ENCODE measurements around the gene YRDC. TPM values are rescaled to one million over a fixed set of nuclear protein-coding genes. Genes with fewer than 3 reads are reported as not detected.
A peak's percentile ranks its signal among the peaks of the same experiment; 100 is the strongest.

The YRDC gene
- 30.6 and 39.5 TPM in 2 replicates for total RNA-seq (2014; rRNA removed; shearing (Covaris generic))

DNA sequence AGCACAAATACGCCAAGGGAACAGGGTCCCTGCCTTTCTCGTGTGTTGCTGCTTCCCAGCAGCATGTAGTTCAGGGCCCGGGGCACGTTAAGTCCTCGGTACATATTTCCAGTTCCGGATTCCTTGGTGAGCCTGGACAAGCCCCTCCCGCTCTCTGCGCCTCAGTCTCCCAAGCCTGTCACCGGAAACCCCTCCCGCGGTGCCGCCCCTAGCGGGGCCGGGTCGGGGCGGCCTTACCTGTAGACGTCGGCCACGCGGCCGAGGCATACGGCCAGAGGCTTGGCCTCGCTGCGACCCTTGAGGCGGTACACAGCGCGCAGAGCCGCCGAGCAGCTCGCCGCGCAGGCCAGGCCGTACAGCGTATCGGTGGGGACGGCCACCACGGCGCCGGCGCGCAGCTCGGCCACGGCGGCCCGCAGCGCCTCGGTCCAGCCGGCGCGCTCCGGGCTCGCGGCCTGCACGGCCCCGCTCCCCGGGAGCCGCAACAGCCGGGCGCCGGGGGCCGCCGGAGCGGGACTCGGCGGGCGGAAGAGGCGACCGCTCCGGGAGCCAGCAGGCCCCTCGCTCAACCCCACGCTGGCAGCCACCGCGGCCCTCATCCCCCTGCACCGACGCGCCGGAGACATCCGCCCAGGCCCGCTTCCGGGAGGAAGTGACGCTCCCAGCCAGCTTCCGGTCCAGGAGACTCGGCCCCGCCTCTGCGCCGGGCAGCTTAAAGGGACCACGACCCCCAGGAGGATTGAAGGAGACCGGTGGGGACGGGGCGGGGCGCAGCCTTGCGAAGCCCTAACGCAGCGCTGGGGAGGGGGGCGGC, at the start of gene YRDC, which contains the start of gene C1orf122:
Gene YRDC (minus strand): TSS at position 654 of the 814 bp plus-strand sequence. CDS start 28 bp downstream, at position 626.
Gene C1orf122 (plus strand): TSS at position 236 of the 814 bp plus-strand sequence. CDS start 615 bp downstream, outside the sequence.
- DNase-seq (ENCODE audit: low spot score) = peak; percentile 67

DNA sequence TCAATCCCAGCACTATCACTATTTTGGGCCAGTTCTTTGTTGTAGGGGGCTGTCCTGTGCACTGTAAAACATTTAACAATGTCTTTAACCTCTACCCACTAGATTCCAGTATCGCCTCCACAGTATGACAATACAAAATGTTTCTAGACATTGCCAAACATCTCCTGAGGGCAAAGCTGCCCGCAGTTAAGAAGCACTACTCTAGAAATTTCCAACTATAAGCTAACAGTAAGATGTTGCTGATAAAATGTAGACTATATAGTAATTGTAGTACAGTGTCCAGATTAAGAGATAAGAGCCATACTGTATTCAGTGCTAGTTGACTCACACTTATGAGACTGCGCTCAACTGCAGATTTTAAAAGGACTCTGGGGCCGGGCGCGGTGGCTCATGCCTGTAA, 46.4 kb upstream of the YRDC start:
- no peak for DNase-seq (ENCODE audit: low spot score)

GRCh38 chr1:37853157-37853556, 45.1 kb upstream of the YRDC start:
- DNase-seq (ENCODE audit: low spot score) = no peak

DNA sequence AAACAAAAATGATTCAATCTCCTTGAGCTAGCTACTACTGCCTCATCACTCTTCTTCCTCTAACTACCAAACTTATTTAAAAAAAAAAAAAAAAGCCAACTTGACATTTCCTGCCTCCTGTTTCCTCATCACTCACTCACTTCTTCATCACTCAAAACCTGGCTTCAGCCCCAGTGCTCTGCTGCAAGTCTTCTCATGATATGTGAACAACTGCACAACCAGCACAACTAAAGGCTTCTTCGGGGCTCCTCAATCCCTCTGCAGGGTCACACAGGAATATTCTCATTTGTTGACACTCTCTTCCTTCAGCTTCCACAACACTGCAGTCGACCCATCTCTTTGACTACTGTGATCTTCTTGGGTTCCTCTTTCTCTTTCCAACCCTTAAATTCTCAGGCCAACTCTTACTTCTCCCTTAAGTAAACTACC, 43.8 kb upstream of the YRDC start:
- no peak for DNase-seq (ENCODE audit: low spot score)

GRCh38 chr1:37851262-37851661, 43.3 kb upstream of the YRDC start:
- DNase-seq (ENCODE audit: low spot score) = no peak

DNA sequence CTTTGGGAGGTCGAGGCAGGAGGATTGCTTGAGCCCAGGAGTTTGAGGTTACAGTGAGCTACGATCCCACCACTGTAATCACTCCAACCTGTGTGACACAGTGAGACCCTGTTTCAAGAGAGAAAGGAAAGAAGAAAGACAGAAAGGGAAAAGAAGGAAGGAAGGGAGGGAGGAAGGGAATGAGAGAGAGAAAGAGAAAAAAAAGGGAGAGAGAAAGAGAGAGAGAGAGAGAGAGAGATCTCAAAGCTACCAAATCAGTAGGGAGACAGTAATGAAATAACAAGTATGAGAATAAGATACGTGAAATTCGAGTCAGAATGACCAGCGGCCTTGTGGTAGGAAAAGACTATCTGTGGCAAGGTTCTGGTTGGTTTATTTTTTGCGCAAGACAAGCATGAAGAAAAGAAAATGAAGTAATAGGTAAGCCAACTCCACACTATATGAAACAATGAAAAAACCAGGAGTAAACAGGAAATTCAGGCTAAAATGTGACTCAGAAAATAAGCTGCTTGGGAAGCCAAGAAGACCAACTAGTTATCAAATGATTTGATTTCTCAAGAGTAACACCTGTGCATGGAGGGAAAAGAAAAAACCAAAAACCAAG, 42.4 kb upstream of the YRDC start:
- DNase-seq (ENCODE audit: low spot score) = no peak

GRCh38 chr1:37849480-37849879, 41.5 kb upstream of the YRDC start:
- no peak for DNase-seq (ENCODE audit: low spot score)

- DNase-seq (ENCODE audit: low spot score) = no peak
Observed at GRCh38 chr1:37846647-37847339, 38.8 kb upstream of the YRDC start.

DNA sequence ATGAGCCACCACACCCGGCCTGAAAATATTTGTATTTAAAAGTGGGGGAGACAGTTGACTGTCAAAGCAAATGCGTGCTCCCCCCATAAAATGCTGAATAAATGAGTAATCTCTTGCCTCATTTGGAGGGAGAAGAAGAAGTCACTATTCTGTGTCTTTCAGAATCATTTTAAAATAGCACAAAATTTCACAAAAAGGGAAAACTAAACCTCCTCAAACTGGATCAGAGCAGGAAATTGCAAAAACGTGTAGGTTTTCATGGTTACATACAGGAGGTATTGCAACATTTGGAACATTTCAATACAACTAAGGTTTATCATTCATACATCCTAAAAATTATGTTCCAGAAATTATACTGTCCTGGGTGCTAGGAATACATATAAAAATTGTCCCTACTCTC, 37.8 kb upstream of the YRDC start:
- no peak for DNase-seq (ENCODE audit: low spot score)

- DNase-seq (ENCODE audit: low spot score) = no peak
Observed at GRCh38 chr1:37845049-37845646, 37.1 kb upstream of the YRDC start.

GRCh38 chr1:37844536-37844935, 36.5 kb upstream of the YRDC start:
- no peak for DNase-seq (ENCODE audit: low spot score)

DNA sequence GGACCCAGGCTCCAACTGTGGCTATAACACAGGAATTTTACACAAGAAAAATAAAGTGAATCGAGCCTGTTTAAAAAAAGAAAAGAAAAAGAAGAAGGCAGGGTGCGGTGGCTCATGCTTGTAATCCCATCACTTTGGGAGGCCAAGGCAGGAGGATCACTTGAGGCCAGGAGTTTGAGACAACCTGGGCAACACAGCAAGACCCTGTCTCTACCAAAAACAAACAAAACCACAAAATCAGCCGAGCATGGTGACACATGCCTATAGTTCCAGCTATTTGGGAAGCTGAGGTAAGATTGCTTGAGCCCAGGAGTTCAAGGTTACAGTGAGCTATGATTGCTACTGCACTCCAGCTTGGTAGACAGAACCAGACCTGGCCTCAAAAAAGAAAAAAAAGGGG, 33.6 kb upstream of the YRDC start:
- DNase-seq (ENCODE audit: low spot score) = no peak

DNA sequence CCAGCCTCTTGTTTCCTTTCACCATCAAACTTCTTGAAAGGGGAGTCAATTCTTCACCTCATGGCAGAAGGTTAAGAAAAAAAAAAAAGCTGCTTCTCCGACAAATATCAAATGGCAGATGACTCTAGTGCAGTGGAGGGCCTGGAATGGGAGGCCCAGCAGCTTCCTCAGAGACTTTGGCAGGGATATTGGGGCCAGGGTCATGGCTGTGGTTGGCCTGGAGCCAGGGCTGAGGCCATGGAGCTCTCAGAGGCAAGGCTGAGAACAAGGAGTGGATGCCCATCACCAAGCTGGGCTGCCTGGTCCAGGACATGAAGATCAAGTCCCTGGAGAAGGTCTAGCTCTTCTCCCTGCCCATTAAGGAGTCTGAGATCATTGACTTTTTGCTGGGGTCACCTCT, 32.7 kb upstream of the YRDC start:
- no peak for DNase-seq (ENCODE audit: low spot score)

DNA sequence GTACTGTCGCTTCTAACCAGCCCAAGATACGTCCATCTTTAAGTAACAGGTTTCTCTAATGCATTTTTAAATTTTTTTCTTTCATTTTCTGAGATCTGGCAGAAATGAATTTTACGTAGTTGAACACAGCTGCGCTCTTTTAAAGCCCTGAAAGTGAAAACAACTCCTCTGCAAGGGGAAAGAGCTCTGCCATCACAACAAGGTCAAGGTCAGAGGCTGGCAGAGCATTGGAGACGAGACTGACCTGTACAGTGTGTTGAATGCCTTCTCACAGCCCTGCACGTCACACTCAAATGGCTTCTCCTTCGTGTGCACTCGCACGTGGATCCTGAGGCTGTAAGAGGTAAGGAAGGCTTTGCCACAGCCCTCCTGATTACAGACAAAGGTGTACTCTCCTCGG, 31.7 kb upstream of the YRDC start:
- DNase-seq (ENCODE audit: low spot score) = no peak

DNA sequence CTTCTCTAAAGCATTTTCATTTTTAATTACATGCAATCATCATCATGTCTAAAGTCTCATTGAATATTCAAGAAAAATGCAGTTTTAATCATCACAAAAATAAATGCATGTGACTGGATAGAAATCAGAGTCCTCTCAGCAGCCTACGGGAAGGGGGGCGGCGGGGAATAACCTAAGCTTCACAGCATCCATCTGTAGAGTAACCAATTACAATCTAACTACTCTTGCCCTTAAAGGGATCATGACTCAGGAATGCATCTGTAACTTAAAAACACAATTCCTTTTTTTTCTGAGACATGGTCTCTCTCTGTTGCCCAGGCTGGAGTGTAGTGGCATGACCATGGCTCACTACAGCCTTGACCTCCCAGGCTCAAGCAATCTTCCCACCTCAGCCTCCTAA, 28.8 kb upstream of the YRDC start:
- no peak for DNase-seq (ENCODE audit: low spot score)

GRCh38 chr1:37831809-37832208, 23.8 kb upstream of the YRDC start:
- DNase-seq (ENCODE audit: low spot score) = no peak

GRCh38 chr1:37831109-37831508, 23.1 kb upstream of the YRDC start:
- no peak for DNase-seq (ENCODE audit: low spot score)

DNA sequence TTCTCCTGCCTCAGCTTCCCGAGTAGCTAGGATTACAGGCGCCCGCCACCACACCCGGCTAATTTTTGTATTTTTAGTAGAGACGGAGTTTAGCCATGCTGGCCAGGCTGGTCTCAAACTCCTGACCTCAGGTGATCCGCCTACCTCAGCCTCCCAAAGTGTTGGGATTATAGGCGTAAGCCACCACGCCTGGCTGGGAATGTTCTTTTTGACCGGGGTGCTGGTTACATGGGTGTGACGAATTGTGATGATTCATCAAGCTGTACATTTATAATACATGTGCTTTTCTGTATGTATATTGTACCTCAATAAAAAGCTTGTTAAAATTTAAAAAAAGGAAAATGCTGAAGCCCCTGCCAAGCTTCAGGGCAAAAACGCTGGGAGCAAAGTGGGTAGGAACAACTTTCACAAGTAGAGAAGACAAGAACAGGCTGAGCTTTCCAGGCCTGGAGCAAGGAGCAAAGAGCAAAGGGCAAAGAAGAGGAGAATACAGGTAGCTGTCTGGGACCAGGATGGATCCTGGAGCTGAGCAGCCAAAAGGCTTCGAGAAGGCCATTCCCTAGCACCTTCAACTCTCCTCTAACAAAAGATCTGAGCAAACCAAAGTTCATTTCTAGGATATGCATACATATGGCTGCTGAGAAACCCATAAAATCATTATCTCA, 20.5 kb upstream of the YRDC start:
- no peak for DNase-seq (ENCODE audit: low spot score)

- DNase-seq (ENCODE audit: low spot score) = no peak
Observed at GRCh38 chr1:37825506-37825905, 17.5 kb upstream of the YRDC start.

- no peak for DNase-seq (ENCODE audit: low spot score)
Observed at GRCh38 chr1:37824001-37824400, 16.0 kb upstream of the YRDC start.

- no peak for DNase-seq (ENCODE audit: low spot score)
Observed at GRCh38 chr1:37822906-37823815, 15.2 kb upstream of the YRDC start.
